GM19099 (cell line): ENCODE results near the gene NUP50.

Experiments used
- POLR2A ChIP-seq: IDR thresholded peaks from 3 replicates; pipeline ENCODE4 v1.6.1; 2011; ENCODE audit warnings: low read depth; ENCODE audit not compliant: insufficient read length; ENCODE audit errors: extremely low read depth

Gene NUP50

GRCh38 chr22:45208993-45209838 is 45.5 kb downstream of the NUP50 start:
- TF ChIP-seq POLR2A = no peak

- TF ChIP-seq POLR2A = no peak
Measured at GRCh38 chr22:45210174-45210573, 46.4 kb downstream of the NUP50 start.

GRCh38 chr22:45210577-45210976 is 46.9 kb downstream of the NUP50 start:
- no peak for TF ChIP-seq POLR2A

- TF ChIP-seq POLR2A = no peak
Measured at GRCh38 chr22:45210991-45211390, 47.3 kb downstream of the NUP50 start.

DNA sequence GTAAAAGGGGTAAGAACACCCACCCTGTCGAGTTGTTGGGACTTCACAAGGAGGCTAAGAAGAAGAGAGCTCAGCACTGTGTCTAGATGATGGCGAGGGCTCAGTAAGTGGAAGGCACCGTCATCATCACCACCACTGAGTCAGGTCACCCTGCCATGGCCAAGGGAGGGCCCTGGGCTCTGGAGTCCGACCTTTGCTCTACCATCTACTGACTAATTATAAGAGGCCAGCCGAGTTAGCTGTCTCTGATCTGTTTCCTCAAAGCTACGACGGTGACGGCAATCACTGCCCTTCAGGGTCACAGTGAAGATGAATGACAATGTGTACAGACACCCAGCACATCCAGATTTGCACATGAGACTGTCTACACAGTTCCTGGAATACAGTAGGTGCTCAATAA is 47.7 kb downstream of the NUP50 start:
- TF ChIP-seq POLR2A = no peak

GRCh38 chr22:45211848-45212247 is 48.1 kb downstream of the NUP50 start:
- no peak for TF ChIP-seq POLR2A

- no peak for TF ChIP-seq POLR2A
Measured at GRCh38 chr22:45212306-45212709, 48.6 kb downstream of the NUP50 start.

- TF ChIP-seq POLR2A = no peak
Measured at GRCh38 chr22:45212992-45213751, 49.4 kb downstream of the NUP50 start.

- no peak for TF ChIP-seq POLR2A
Measured at GRCh38 chr22:45216133-45217003, 52.6 kb downstream of the NUP50 start.

GRCh38 chr22:45217345-45217744 is 53.6 kb downstream of the NUP50 start:
- TF ChIP-seq POLR2A = no peak

GRCh38 chr22:45217806-45218205 is 54.1 kb downstream of the NUP50 start:
- TF ChIP-seq POLR2A = no peak

- TF ChIP-seq POLR2A = no peak
Measured at GRCh38 chr22:45218976-45219375, 55.3 kb downstream of the NUP50 start.

DNA sequence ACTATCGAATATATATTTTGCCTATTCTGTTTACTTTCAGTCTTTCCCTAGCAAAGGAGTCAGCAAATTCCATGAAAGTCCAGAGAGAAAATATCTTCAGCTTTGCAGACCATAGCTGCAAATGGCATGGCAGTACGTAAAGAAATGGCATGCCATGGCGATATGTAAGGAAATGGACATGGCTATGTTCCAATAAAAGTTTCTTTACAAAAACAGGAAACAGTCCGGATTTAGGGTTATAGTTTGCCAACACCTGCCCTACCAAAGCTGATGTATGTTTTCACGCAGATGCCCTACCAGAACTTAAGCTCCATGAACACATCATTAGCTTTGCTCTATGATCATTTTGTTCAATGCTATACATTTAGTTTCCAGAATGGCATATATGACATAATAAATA is 57.5 kb downstream of the NUP50 start:
- no peak for TF ChIP-seq POLR2A

DNA sequence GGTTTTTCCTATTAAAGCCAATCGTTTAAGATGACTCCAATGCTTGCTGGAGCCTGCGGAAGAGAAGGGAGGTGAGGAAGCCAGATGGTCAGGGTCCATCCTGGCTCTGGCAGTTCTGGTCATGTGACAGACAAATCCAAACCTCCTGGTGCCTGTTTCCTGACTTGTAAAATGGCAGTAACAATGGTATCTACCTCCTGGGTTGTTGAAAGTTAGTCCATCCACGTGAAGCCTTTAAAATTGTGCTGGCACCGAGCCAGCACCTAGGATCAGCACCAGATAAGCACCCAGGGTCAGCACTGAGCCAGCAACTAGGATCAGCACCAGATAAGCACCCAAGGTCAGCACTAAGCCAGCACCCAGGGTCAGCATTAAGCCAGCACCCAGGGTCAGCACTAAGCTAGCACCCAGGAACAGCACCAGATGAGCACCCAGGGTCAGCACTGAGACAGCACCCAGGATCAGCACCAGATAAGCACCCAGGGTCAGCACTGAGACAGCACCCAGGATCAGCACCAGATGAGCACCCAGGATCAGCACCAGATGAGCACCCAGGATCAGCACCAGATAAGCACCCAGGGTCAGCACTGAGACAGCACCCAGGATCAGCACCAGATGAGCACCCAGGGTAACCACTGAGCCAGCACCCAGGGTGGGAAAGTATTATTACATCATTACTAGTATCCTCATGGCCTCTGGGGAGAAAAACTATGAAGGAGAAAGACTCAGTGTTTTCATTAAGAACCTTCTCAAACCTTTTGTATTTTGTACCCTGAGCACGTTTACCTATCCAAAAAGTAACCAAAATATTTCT is 59.8 kb downstream of the NUP50 start:
- TF ChIP-seq POLR2A = no peak
